ENCODE data around the gene UTP25. TPM values are rescaled to one million over a fixed set of nuclear protein-coding genes. Genes with fewer than 3 reads are reported as not detected.

The UTP25 gene
- total and polyA plus RNA-seq, 4 donors, result 6.5 to 9.0 (median 7.4) TPM

DNA sequence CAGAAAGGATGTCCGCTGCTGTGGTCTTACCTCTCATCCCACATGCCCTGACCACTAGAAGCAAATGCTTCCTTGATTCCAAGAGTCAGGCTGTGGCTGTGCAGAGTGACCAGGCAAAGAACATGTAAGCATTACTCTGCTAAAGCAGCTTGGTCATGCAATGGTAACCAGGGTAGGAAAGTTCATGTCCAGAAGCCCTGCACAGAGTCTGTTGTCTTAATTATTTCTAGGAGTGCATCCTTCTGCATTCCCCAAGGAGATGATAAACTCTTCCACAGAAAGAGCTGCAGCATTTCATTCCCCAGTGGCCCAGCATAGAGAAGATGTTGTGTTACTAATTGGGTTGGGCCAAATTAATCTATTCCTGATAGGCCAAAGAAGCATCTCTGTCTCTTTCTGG, 10.1 kb upstream of the UTP25 start:
- Histone ChIP-seq H3K27ac (ENCODE audit: low read depth, low read length) (no peak overlapping the region), H3K4me3 (ENCODE audit: low read depth, low read length) (no peak overlapping the region), H3K4me1 (ENCODE audit: control insufficient read depth, insufficient read depth, low read length) (no peaks in the 10 kb centered on the region), H3K9me3 (ENCODE audit: control insufficient read depth, insufficient read depth, low read length) (no peaks in the 10 kb centered on the region), H3K27me3 (ENCODE audit: control insufficient read depth, insufficient read depth, low read length) (peaks cover 13% of the 10 kb centered on the region), H3K36me3 (ENCODE audit: control insufficient read depth, insufficient read depth, low read length) (no peaks in the 10 kb centered on the region)
- no peak for DNase-seq (ENCODE audit: low read depth in 4 of 6, low spot score in 6 of 6)
- WGBS (ENCODE audit: insufficient coverage), result 67% methylated on average over 1 of the region's 1 CpG

- no CpG with 5 or more reads among the region's 1 CpG for WGBS (ENCODE audit: insufficient coverage)
Measured at GRCh38 chr1:209819058-209819457, 8.7 kb upstream of the UTP25 start.

GRCh38 chr1:209820986-209821385, 6.8 kb upstream of the UTP25 start:
- no peaks in the 10 kb centered on the region for H3K36me3 ChIP-seq (ENCODE audit: control insufficient read depth, insufficient read depth, low read length)
- no peak overlapping the region for H3K4me3 ChIP-seq (ENCODE audit: low read depth, low read length)
- peaks cover 11% of the 10 kb centered on the region for H3K27me3 ChIP-seq (ENCODE audit: control insufficient read depth, insufficient read depth, low read length)
- WGBS (ENCODE audit: insufficient coverage), result 93% methylated on average over 2 of the region's 4 CpGs
- no peak for DNase-seq (ENCODE audit: low read depth in 4 of 6, low spot score in 6 of 6)
- no peaks in the 10 kb centered on the region for H3K9me3 ChIP-seq (ENCODE audit: control insufficient read depth, insufficient read depth, low read length)
- H3K27ac ChIP-seq (ENCODE audit: low read depth, low read length), result no peak overlapping the region
- H3K4me1 ChIP-seq (ENCODE audit: control insufficient read depth, insufficient read depth, low read length), result no peaks in the 10 kb centered on the region

More at GRCh38 chr1:209819058-209819457, 8.7 kb upstream of the UTP25 start:
- no peaks in the 10 kb centered on the region for H3K36me3 ChIP-seq (ENCODE audit: control insufficient read depth, insufficient read depth, low read length)
- DNase-seq (ENCODE audit: low read depth in 4 of 6, low spot score in 6 of 6), result no peak
- H3K4me1 ChIP-seq (ENCODE audit: control insufficient read depth, insufficient read depth, low read length), result no peaks in the 10 kb centered on the region
- H3K27ac ChIP-seq (ENCODE audit: low read depth, low read length), result no peak overlapping the region
- no peak overlapping the region for H3K4me3 ChIP-seq (ENCODE audit: low read depth, low read length)
- no peaks in the 10 kb centered on the region for H3K9me3 ChIP-seq (ENCODE audit: control insufficient read depth, insufficient read depth, low read length)
- H3K27me3 ChIP-seq (ENCODE audit: control insufficient read depth, insufficient read depth, low read length), result peaks cover 13% of the 10 kb centered on the region

DNA sequence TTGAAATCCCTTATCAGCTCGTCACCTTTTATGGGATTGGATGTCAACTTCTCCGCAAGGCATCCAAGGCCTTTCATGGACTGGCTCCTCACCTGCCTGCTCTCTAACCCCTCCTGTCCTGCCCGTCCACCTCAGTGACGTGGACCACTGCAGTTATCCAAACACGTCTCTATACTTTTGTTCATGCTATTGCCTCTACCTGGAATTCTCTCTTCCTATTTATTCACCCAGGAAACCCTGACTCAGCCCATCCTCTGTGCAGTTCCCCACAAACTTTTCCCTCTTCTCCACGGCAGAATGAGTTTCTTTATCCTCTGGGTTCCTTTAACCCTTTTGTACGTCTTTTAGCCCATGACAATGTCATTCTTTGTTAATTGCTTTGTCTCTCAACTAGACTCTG, 5.1 kb upstream of the UTP25 start:
- peaks cover 7% of the 10 kb centered on the region for H3K4me1 ChIP-seq (ENCODE audit: control insufficient read depth, insufficient read depth, low read length)
- H3K4me3 ChIP-seq (ENCODE audit: low read depth, low read length), result no peak overlapping the region
- H3K27me3 ChIP-seq (ENCODE audit: control insufficient read depth, insufficient read depth, low read length), result peaks cover 4% of the 10 kb centered on the region
- no peak for DNase-seq (ENCODE audit: low read depth in 4 of 6, low spot score in 6 of 6)
- H3K36me3 ChIP-seq (ENCODE audit: control insufficient read depth, insufficient read depth, low read length), result no peaks in the 10 kb centered on the region
- H3K9me3 ChIP-seq (ENCODE audit: control insufficient read depth, insufficient read depth, low read length), result no peaks in the 10 kb centered on the region
- no peak overlapping the region for H3K27ac ChIP-seq (ENCODE audit: low read depth, low read length)
- 74% methylated on average over 5 of the region's 7 CpGs for WGBS (ENCODE audit: insufficient coverage)

- Histone ChIP-seq H3K9me3 (ENCODE audit: control insufficient read depth, insufficient read depth, low read length) (no peaks in the 10 kb centered on the region), H3K4me3 (ENCODE audit: low read depth, low read length) (no peak overlapping the region), H3K4me1 (ENCODE audit: control insufficient read depth, insufficient read depth, low read length) (peaks cover 12% of the 10 kb centered on the region), H3K36me3 (ENCODE audit: control insufficient read depth, insufficient read depth, low read length) (no peaks in the 10 kb centered on the region), H3K27me3 (ENCODE audit: control insufficient read depth, insufficient read depth, low read length) (peaks cover 3% of the 10 kb centered on the region), H3K27ac (ENCODE audit: low read depth, low read length) (no peak overlapping the region)
- DNase-seq (ENCODE audit: low read depth in 4 of 6, low spot score in 6 of 6), result peak in 4 of 6 donors; percentile 28 to 93 (median 68)
- 79% methylated on average over 3 of the region's 12 CpGs for WGBS (ENCODE audit: insufficient coverage)
Measured at GRCh38 chr1:209823143-209824041, 4.4 kb upstream of the UTP25 start.

DNA sequence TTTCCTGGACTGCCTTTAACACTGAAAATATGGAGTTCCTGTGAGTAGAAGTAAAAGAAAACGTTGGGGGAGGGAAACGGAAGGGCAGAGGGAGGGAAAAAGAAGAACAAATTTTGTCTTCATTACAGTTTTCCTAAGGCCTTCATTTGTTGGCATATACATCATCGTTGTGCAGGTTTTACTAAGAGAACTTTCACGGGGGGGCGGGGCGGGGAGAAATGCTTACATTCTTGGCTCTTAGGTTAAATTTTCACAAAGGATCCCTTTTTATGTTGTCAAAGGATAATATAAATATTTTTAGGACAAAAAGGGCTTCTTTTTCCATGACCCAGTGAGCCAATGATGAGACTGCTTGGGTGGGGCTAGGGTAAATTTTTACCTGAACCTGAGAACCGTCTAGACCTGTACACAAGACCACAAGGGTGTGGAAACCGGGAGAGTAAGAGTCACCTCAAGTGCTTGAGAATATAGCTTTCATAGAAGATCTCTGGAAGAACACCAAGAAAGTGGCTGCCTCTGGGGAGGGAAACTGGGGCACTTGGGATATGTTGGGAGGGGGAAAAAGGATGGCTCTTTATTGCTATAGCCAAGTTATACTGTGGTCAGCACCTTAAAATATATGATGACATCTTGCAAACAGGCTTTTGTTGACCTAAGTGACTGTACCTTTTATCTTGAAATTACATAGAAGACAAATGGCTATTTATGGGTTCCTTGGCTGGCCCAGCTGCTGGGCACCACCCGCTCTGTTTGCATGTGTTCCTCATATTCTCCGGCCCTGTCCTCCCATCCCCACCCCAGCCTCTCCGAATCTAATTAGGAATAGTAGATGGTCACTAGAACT, 2.0 kb upstream of the UTP25 start:
- Histone ChIP-seq H3K36me3 (ENCODE audit: control insufficient read depth, insufficient read depth, low read length) (no peaks in the 10 kb centered on the region), H3K9me3 (ENCODE audit: control insufficient read depth, insufficient read depth, low read length) (no peaks in the 10 kb centered on the region), H3K27ac (ENCODE audit: low read depth, low read length) (no peak overlapping the region), H3K4me3 (ENCODE audit: low read depth, low read length) (no peak overlapping the region), H3K27me3 (ENCODE audit: control insufficient read depth, insufficient read depth, low read length) (peaks cover 3% of the 10 kb centered on the region), H3K4me1 (ENCODE audit: control insufficient read depth, insufficient read depth, low read length) (peaks cover 18% of the 10 kb centered on the region)
- WGBS (ENCODE audit: insufficient coverage), result 72% methylated on average over 4 of the region's 11 CpGs
- no peak for DNase-seq (ENCODE audit: low read depth in 4 of 6, low spot score in 6 of 6)

DNA sequence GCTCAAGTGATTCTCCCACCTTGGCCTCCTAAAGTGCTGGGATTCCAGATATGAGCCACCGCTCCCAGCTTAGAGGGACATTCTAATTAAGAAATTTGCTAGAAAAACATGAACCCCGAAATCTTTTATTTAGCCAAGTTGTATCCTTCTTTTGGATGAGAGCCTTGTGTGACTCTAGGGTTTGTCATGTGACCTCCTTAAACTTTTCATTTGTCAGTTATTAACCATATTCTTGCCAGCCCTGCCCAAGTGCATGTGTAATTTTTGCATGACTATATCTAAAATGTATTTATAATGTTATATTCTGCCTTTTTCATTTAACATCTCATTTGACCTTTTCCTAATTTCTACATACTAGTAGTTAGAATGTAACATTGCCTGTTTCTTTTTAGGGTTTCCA, 1.9 kb downstream of the UTP25 start:
- no peak for DNase-seq (ENCODE audit: low read depth in 4 of 6, low spot score in 6 of 6)
- 100% methylated on average over 1 of the region's 2 CpGs for WGBS (ENCODE audit: insufficient coverage)
- H3K27me3 ChIP-seq (ENCODE audit: control insufficient read depth, insufficient read depth, low read length), result no peaks in the 10 kb centered on the region
- H3K27ac ChIP-seq (ENCODE audit: low read depth, low read length), result no peak overlapping the region
- peaks cover 18% of the 10 kb centered on the region for H3K4me1 ChIP-seq (ENCODE audit: control insufficient read depth, insufficient read depth, low read length)
- no peaks in the 10 kb centered on the region for H3K9me3 ChIP-seq (ENCODE audit: control insufficient read depth, insufficient read depth, low read length)
- peaks cover 12% of the 10 kb centered on the region for H3K36me3 ChIP-seq (ENCODE audit: control insufficient read depth, insufficient read depth, low read length)
- no peak overlapping the region for H3K4me3 ChIP-seq (ENCODE audit: low read depth, low read length)

GRCh38 chr1:209830722-209831121, 3.0 kb downstream of the UTP25 start:
- no peak for DNase-seq (ENCODE audit: low read depth in 4 of 6, low spot score in 6 of 6)

DNA sequence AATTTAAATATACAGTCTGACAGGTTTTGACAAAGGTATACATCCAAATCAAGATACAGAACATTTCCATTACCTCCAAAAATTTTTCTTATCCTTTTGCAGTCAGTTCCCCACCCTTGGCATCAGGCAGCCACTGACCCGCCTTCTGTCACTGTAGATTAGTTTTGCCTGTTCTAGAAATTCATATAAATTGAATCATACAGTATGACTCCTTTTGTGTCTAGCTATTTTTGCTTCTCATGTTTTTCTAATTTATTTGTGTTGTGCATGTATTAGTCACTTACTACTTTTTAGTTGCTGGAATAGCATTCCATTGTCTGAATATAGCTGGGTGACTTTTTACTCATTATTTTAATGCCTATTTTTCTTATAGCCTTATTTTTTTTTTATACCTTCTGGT, 3.8 kb downstream of the UTP25 start:
- no CpG with 5 or more reads among the region's 1 CpG for WGBS (ENCODE audit: insufficient coverage)
- H3K9me3 ChIP-seq (ENCODE audit: control insufficient read depth, insufficient read depth, low read length), result no peaks in the 10 kb centered on the region
- H3K36me3 ChIP-seq (ENCODE audit: control insufficient read depth, insufficient read depth, low read length), result peaks cover 12% of the 10 kb centered on the region
- peaks cover 18% of the 10 kb centered on the region for H3K4me1 ChIP-seq (ENCODE audit: control insufficient read depth, insufficient read depth, low read length)
- no peak overlapping the region for H3K27ac ChIP-seq (ENCODE audit: low read depth, low read length)
- H3K27me3 ChIP-seq (ENCODE audit: control insufficient read depth, insufficient read depth, low read length), result no peaks in the 10 kb centered on the region
- no peak for DNase-seq (ENCODE audit: low read depth in 4 of 6, low spot score in 6 of 6)
- no peak overlapping the region for H3K4me3 ChIP-seq (ENCODE audit: low read depth, low read length)

More at GRCh38 chr1:209830722-209831121, 3.0 kb downstream of the UTP25 start:
- no peaks in the 10 kb centered on the region for H3K27me3 ChIP-seq (ENCODE audit: control insufficient read depth, insufficient read depth, low read length)
- peaks cover 18% of the 10 kb centered on the region for H3K4me1 ChIP-seq (ENCODE audit: control insufficient read depth, insufficient read depth, low read length)
- peaks cover 12% of the 10 kb centered on the region for H3K36me3 ChIP-seq (ENCODE audit: control insufficient read depth, insufficient read depth, low read length)
- no peak overlapping the region for H3K27ac ChIP-seq (ENCODE audit: low read depth, low read length)
- H3K9me3 ChIP-seq (ENCODE audit: control insufficient read depth, insufficient read depth, low read length), result no peaks in the 10 kb centered on the region
- H3K4me3 ChIP-seq (ENCODE audit: low read depth, low read length), result no peak overlapping the region
- 100% methylated on average over 2 of the region's 3 CpGs for WGBS (ENCODE audit: insufficient coverage)

All from spinal cord (tissue), 10 donors.